WTC11 (cell line): ENCODE measurements around the gene GALNT9. TPM values are rescaled to one million over a fixed set of nuclear protein-coding genes. Genes with fewer than 3 reads are reported as not detected.

Experiments used
- ATAC-seq: fragments of 200-7000 bp; cut with Tn5 transposase; 2 replicates; pipeline ENCODE4 v1.10.0; 2021; ENCODE audit warnings: mild to moderate bottlenecking, moderate library complexity
- CTCF ChIA-PET: fragments of 300-600 bp; sonication (Branson Sonifier 250); formaldehyde crosslinking; loops from one replicate; lab custom pipeline; 2021; ENCODE audit warnings: antibody characterized with exemption; lab: Charles Lee
- POLR2A ChIA-PET: fragments of 350-600 bp; sonication (Branson Sonifier 250); formaldehyde crosslinking; loops from one replicate; lab custom pipeline; 2021; ENCODE audit warnings: antibody characterized with exemption; lab: Charles Lee
- DNase-seq: peaks from one replicate; pipeline ENCODE4 v3.0.0; 2021; ENCODE audit warnings: low spot score
- H3K27ac Mint-ChIP-seq: 2 replicates; pipeline ENCODE4 v1.8.0; 2021; ENCODE audit warnings: mixed read lengths
- H3K27me3 Mint-ChIP-seq: 2 replicates; pipeline ENCODE4 v1.8.0; 2021; ENCODE audit warnings: low read depth, mild to moderate bottlenecking, moderate library complexity, mixed read lengths
- H3K36me3 Mint-ChIP-seq: 2 replicates; pipeline ENCODE4 v1.8.0; 2021; ENCODE audit warnings: mixed read lengths
- H3K4me1 Mint-ChIP-seq: 2 replicates; pipeline ENCODE4 v1.8.0; 2022; ENCODE audit warnings: mixed read lengths
- H3K4me3 Mint-ChIP-seq: 2 replicates; pipeline ENCODE4 v1.8.0; 2021; ENCODE audit warnings: mild to moderate bottlenecking, moderate library complexity, mixed read lengths
- H3K9me3 Mint-ChIP-seq: 2 replicates; pipeline ENCODE4 v1.8.0; 2021; ENCODE audit warnings: mixed read lengths
- CBFB ChIP-seq: sonication (generic); formaldehyde crosslinking; IDR thresholded peaks from 2 replicates; pipeline ENCODE4 v1.8.1; 2022; ENCODE audit warnings: mild to moderate bottlenecking, low read depth, missing genetic modification reagents
- E2F4 ChIP-seq: sonication (generic); formaldehyde crosslinking; IDR thresholded peaks from 2 replicates; pipeline ENCODE4 v1.8.1; 2022; ENCODE audit warnings: low read depth, mild to moderate bottlenecking, moderate library complexity, missing genetic modification reagents, borderline replicate concordance
- ERG ChIP-seq: fragments of 250-450 bp; sonication (Bioruptor Pico); IDR thresholded peaks from 2 replicates; pipeline ENCODE4 v1.8.0; 2021; ENCODE audit warnings: mild to moderate bottlenecking
- ESRRA ChIP-seq: sonication (generic); formaldehyde crosslinking; IDR thresholded peaks from 2 replicates; pipeline ENCODE4 v1.8.1; 2022; ENCODE audit warnings: mild to moderate bottlenecking, missing genetic modification reagents, borderline replicate concordance
- ETV6 ChIP-seq: sonication (generic); formaldehyde crosslinking; IDR thresholded peaks from 2 replicates; pipeline ENCODE4 v1.8.1; 2022; ENCODE audit warnings: mild to moderate bottlenecking, missing genetic modification reagents
- GABPB1 ChIP-seq: sonication (generic); formaldehyde crosslinking; IDR thresholded peaks from 2 replicates; pipeline ENCODE4 v1.8.1; 2023; ENCODE audit warnings: mild to moderate bottlenecking, missing genetic modification reagents
- GTF2I ChIP-seq: fragments of 250-450 bp; sonication (Bioruptor Pico); conservative IDR thresholded peaks from 2 replicates; pipeline ENCODE4 v1.4.0; 2021; ENCODE audit warnings: mild to moderate bottlenecking
- KAT7 ChIP-seq: sonication (generic); formaldehyde crosslinking; IDR thresholded peaks from 2 replicates; pipeline ENCODE4 v1.8.1; 2023; ENCODE audit warnings: missing genetic modification reagents, mild to moderate bottlenecking, borderline replicate concordance
- NFE2L1 ChIP-seq: sonication (generic); formaldehyde crosslinking; IDR thresholded peaks from 2 replicates; pipeline ENCODE4 v1.8.1; 2023; ENCODE audit warnings: missing genetic modification reagents
- NR1H2 ChIP-seq: sonication (generic); formaldehyde crosslinking; IDR thresholded peaks from 2 replicates; pipeline ENCODE4 v1.9.0; 2021; ENCODE audit warnings: mild to moderate bottlenecking, moderate library complexity, missing genetic modification reagents
- NR3C1 ChIP-seq: sonication (generic); formaldehyde crosslinking; conservative IDR thresholded peaks from 2 replicates; pipeline ENCODE4 v1.8.1; 2023; ENCODE audit warnings: low read depth, mild to moderate bottlenecking, missing genetic modification reagents
- PRDM15 ChIP-seq: sonication (generic); formaldehyde crosslinking; IDR thresholded peaks from 2 replicates; pipeline ENCODE4 v1.8.0; 2022; ENCODE audit warnings: missing genetic modification reagents
- SMAD4 ChIP-seq: sonication (generic); formaldehyde crosslinking; IDR thresholded peaks from 2 replicates; pipeline ENCODE4 v1.8.0; 2022; ENCODE audit warnings: mild to moderate bottlenecking, missing genetic modification reagents
- SP1 ChIP-seq: sonication (generic); formaldehyde crosslinking; conservative IDR thresholded peaks from 2 replicates; pipeline ENCODE4 v1.8.1; 2022; ENCODE audit warnings: missing genetic modification reagents
- ZNF121 ChIP-seq: sonication (generic); formaldehyde crosslinking; IDR thresholded peaks from 2 replicates; pipeline ENCODE4 v1.8.0; 2023; ENCODE audit warnings: missing genetic modification reagents
- ZNF219 ChIP-seq: sonication (generic); formaldehyde crosslinking; IDR thresholded peaks from 2 replicates; pipeline ENCODE4 v1.8.0; 2023; ENCODE audit warnings: missing genetic modification reagents, mild to moderate bottlenecking, borderline replicate concordance
- ZNF232 ChIP-seq: sonication (generic); formaldehyde crosslinking; IDR thresholded peaks from 2 replicates; pipeline ENCODE4 v1.8.0; 2022; ENCODE audit warnings: mild to moderate bottlenecking, missing genetic modification reagents
- ZNF263 ChIP-seq: sonication (generic); formaldehyde crosslinking; IDR thresholded peaks from 2 replicates; pipeline ENCODE4 v1.8.1; 2022; ENCODE audit warnings: low read depth, mild to moderate bottlenecking, moderate library complexity, missing genetic modification reagents
- ZNF281 ChIP-seq: sonication (generic); formaldehyde crosslinking; IDR thresholded peaks from 2 replicates; pipeline ENCODE4 v1.8.0; 2023; ENCODE audit warnings: mild to moderate bottlenecking, missing genetic modification reagents
- ZNF423 ChIP-seq: fragments of 250-450 bp; sonication (Bioruptor Pico); IDR thresholded peaks from 2 replicates; pipeline ENCODE4 v2.1.2; 2022; ENCODE audit warnings: mild to moderate bottlenecking, moderate library complexity
- total RNA-seq: library from RNA; stranded (reverse); gene quantifications from 3 replicates; pipeline ENCODE4 v1.2.3, GENCODE V29; 2021
- TF ChIP-seq, protein P1 (sequence below): sonication (generic); formaldehyde crosslinking; IDR thresholded peaks from 2 replicates; pipeline ENCODE4 v1.8.1; 2023; ENCODE audit warnings: mild to moderate bottlenecking, missing genetic modification reagents, moderate library complexity
- TF ChIP-seq, protein P2 (sequence below): sonication (generic); formaldehyde crosslinking; IDR thresholded peaks from 2 replicates; pipeline ENCODE4 v1.8.1; 2023; ENCODE audit warnings: mild to moderate bottlenecking, missing genetic modification reagents, moderate library complexity
- TF ChIP-seq, protein P3 (sequence below): sonication (generic); formaldehyde crosslinking; IDR thresholded peaks from 2 replicates; pipeline ENCODE4 v1.8.0; 2023; ENCODE audit warnings: missing genetic modification reagents

The GALNT9 gene
- total RNA-seq, 1 experiment from 2014 or later: 0.90 TPM

DNA sequence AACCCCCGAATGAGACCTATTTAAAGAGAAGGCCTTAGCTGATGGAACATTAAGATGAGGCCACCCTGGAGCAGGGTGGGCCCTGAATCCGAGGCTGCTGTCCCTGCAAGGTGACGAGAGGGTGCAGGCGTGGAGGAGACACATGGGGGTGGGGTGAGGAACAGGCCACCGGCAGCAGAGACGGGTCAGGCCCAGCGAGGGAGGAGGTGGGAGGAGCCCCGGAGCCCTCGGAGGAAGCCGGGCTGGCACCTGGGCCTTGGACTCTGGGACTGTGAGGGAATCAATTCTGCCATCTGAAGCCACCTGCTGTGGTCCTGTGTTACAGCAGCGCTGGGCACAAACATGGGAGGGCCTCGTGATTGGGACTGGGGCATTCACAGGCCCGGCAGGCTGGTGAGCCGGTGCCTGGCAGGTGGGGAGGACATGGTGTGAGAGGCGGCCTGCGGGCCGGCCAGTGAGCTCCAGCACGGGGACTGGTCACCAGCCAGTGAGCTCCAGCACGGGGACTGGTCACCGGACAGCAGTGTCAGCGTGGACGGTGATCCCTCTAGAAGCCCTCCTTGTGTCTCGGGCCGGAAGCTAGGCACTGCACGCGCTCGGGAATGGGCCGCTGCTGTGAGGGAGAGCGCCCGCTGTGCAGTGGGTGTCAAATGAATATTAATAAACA lies 138.4 kb downstream of the GALNT9 start:
- ATAC-seq: no peak
- Mint-ChIP-seq H3K27me3 (peaks cover 64% of the 10 kb centered on the region), H3K36me3 (peaks cover 10% of the 10 kb centered on the region), H3K4me1 (peaks cover 5% of the 10 kb centered on the region), H3K27ac (no peak overlapping the region), H3K4me3 (peak overlapping the region; percentile 12; the same call in 1 of the 2 replicates), H3K9me3 (peaks cover 14% of the 10 kb centered on the region)
- TF ChIP-seq NFE2L1 (CRISPR knock-in tag): no peak
- TF ChIP-seq NR3C1 (CRISPR knock-in tag): no peak
- TF ChIP-seq, protein P1, sequence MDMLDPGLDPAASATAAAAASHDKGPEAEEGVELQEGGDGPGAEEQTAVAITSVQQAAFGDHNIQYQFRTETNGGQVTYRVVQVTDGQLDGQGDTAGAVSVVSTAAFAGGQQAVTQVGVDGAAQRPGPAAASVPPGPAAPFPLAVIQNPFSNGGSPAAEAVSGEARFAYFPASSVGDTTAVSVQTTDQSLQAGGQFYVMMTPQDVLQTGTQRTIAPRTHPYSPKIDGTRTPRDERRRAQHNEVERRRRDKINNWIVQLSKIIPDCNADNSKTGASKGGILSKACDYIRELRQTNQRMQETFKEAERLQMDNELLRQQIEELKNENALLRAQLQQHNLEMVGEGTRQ (CRISPR knock-in tag): no peak
- no peak for TF ChIP-seq ZNF219 (CRISPR knock-in tag)
- TF ChIP-seq KAT7 (CRISPR knock-in tag): no peak
- TF ChIP-seq, protein P2, sequence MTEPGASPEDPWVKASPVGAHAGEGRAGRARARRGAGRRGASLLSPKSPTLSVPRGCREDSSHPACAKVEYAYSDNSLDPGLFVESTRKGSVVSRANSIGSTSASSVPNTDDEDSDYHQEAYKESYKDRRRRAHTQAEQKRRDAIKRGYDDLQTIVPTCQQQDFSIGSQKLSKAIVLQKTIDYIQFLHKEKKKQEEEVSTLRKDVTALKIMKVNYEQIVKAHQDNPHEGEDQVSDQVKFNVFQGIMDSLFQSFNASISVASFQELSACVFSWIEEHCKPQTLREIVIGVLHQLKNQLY (CRISPR knock-in tag): no peak
- no peak for TF ChIP-seq ZNF423 (CRISPR knock-in tag)
- no peak for TF ChIP-seq ZNF263 (CRISPR knock-in tag)
- no peak for TF ChIP-seq GABPB1 (CRISPR knock-in tag)
- TF ChIP-seq ETV6: no peak
- TF ChIP-seq E2F4 (CRISPR knock-in tag): no peak
- TF ChIP-seq ZNF232: no peak
- no peak for TF ChIP-seq CBFB (CRISPR knock-in tag)
- no peak for TF ChIP-seq NR1H2 (CRISPR knock-in tag)
- no peak for TF ChIP-seq ESRRA (CRISPR knock-in tag)
- no peak for TF ChIP-seq GTF2I (CRISPR knock-in tag)
- no peak for TF ChIP-seq SP1 (CRISPR knock-in tag)
- ChIA-PET POLR2A (no interaction called here), CTCF (interaction anchor here (0.7 to 1.7 kb wide), 3 partner anchors 19 to 37 kb away, joined by 3 to 4 read pairs (median 3); no protein-coding TSS in a partner anchor)
- no peak for DNase-seq

DNA sequence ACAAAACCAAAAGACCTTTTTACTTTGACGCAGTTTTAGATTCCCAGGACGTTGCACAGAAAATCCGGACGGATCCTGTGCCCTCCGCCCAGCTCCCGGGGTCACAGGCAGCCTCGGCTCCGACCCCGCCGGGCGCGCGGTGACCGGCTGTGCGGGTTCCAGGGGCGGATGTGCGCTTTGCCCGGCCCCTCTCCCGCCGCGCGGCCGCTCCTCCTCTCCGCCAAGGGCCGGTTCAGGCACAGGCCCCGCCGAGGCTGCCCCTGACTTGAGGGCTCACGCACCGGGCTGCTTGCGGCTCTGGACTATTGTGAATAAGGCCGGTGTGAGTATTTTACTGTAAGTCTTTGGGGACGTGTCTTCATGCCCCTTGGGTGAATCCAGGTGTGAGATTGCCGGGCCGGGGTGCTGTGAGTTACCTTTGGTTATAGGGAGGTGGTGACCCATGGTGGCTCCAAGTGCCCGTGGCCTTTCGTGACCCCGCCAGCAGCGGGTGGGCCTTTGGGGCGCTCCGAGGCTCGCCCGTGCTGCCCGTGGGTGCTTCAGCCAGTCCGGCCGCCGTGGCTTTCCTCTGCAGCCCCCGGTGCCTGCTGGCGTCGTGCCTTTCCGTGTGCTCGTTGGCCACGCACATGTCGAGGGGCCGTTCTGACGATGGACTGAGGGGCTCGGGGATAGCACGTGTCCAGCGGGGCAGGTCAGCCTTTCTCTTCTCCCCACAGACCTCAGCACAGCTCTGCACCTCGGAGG lies 139.2 kb downstream of the GALNT9 start:
- Mint-ChIP-seq H3K27ac (no peak overlapping the region), H3K4me1 (peaks cover 7% of the 10 kb centered on the region), H3K4me3 (peak overlapping the region; percentile 83), H3K36me3 (peaks cover 10% of the 10 kb centered on the region), H3K9me3 (peaks cover 14% of the 10 kb centered on the region), H3K27me3 (peaks cover 67% of the 10 kb centered on the region)
- POLR2A ChIA-PET: no interaction called here
- ATAC-seq (peak; percentile 50), DNase-seq (peak; percentile 65)
- CTCF ChIA-PET: interaction anchor here (0.9 to 2.1 kb wide), 5 partner anchors 11 to 224 kb away, joined by 3 to 8 read pairs (median 4); no protein-coding TSS in a partner anchor
- TF ChIP-seq SMAD4 (CRISPR knock-in tag): 0 out of 2 replicates have a peak, but pooled peaks have one; percentile 7
- no peak for TF ChIP-seq PRDM15
- no peak for TF ChIP-seq ZNF281 (CRISPR knock-in tag)
- TF ChIP-seq ZNF121 (CRISPR knock-in tag): no peak
- TF ChIP-seq, protein P3, sequence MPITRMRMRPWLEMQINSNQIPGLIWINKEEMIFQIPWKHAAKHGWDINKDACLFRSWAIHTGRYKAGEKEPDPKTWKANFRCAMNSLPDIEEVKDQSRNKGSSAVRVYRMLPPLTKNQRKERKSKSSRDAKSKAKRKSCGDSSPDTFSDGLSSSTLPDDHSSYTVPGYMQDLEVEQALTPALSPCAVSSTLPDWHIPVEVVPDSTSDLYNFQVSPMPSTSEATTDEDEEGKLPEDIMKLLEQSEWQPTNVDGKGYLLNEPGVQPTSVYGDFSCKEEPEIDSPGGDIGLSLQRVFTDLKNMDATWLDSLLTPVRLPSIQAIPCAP (CRISPR knock-in tag): 0 out of 2 replicates have a peak, but pooled peaks have one; percentile 62
- peak; percentile 22; the same call in 1 of the 2 replicates for TF ChIP-seq SP1 (CRISPR knock-in tag)
- TF ChIP-seq GTF2I (CRISPR knock-in tag): no peak
- no peak for TF ChIP-seq ERG (CRISPR knock-in tag)
